HepG2 (cell line): Measurements from ENCODE around the gene KLHL12. TPM values are rescaled to one million over a fixed set of nuclear protein-coding genes. Genes with fewer than 3 reads are reported as not detected.
A peak's percentile ranks its signal among the peaks of the same experiment; 100 is the strongest.

Source experiments
- BORCS8-MEF2B ChIP-seq: sonication (generic); formaldehyde crosslinking; IDR thresholded peaks from 2 replicates; pipeline ENCODE4 v1.8.0; 2022; ENCODE audit warnings: mild to moderate bottlenecking, missing genetic modification reagents
- GTF2F1 ChIP-seq: fragments of 150-350 bp; IDR thresholded peaks from 2 replicates; pipeline ENCODE4 v1.6.1; 2014; ENCODE audit warnings: low read length
- HDAC1 ChIP-seq: sonication (generic); formaldehyde crosslinking; IDR thresholded peaks from 2 replicates; pipeline ENCODE4 v1.5.1; 2020; ENCODE audit warnings: mild to moderate bottlenecking, missing genetic modification reagents
- NR2F6 ChIP-seq, 2 experiments: IDR thresholded peaks; 2 replicates each; pipeline ENCODE4 v1.6.1; 2016; ENCODE audit warnings: antibody characterized with exemption in 1 of 2, mild to moderate bottlenecking in 1 of 2
- RARA ChIP-seq: IDR thresholded peaks from 2 replicates; pipeline ENCODE4 v1.6.1; 2016; ENCODE audit warnings: missing genetic modification reagents, missing compliant biosample characterization
- ZKSCAN5 ChIP-seq: sonication (generic); formaldehyde crosslinking; IDR thresholded peaks from 2 replicates; pipeline ENCODE4 v1.5.1; 2020; ENCODE audit warnings: mild to moderate bottlenecking, missing genetic modification reagents
- polyA plus RNA-seq, 8 experiments: library from polyadenylated mRNA; depleted of rRNA in 3 of 8; stranded (reverse) in 7 of 8; unstranded in 1 of 8; fragments of >200 nt; fragmentation: Illumina TruSeq in 4 of 8; extraction: Trizol in 4 of 8; gene quantifications; 2 replicates each; pipeline versions ENCODE4 v1.2.1 to v1.2.3, GENCODE V29; 2011 to 2016; ENCODE audit warnings: low read depth in 4 of 8, missing spikeins in 1 of 8, mixed read lengths in 1 of 8; ENCODE audit not compliant: insufficient read depth in 1 of 8
- total RNA-seq, 5 experiments: library from RNA; depleted of rRNA; stranded (reverse); fragments of >200 nt; fragmentation: Illumina TruSeq; extraction: Trizol; gene quantifications; 2 replicates each; pipeline ENCODE4 v1.2.3, GENCODE V29; 2016; ENCODE audit warnings: low read depth in 1 of 5
- TF ChIP-seq, protein P1 (sequence below), 2 experiments: sonication (generic) in 1 of 2; formaldehyde crosslinking in 1 of 2; IDR thresholded peaks; 2 replicates each; pipeline versions ENCODE4 v1.4.0 to v1.6.1; 2018 to 2020; ENCODE audit warnings: missing genetic modification reagents in 2 of 2, borderline replicate concordance in 1 of 2, low read depth in 1 of 2, mild to moderate bottlenecking in 1 of 2, missing biosample characterization in 1 of 2
- TF ChIP-seq, protein P2 (sequence below): sonication (generic); formaldehyde crosslinking; IDR thresholded peaks from 2 replicates; pipeline ENCODE4 v1.8.0; 2022; ENCODE audit warnings: mild to moderate bottlenecking, missing genetic modification reagents, borderline replicate concordance
- TF ChIP-seq, protein P3 (sequence below): sonication (generic); formaldehyde crosslinking; IDR thresholded peaks from 2 replicates; pipeline ENCODE4 v1.4.0; 2020; ENCODE audit warnings: missing genetic modification reagents

KLHL12 gene
- total and polyA plus RNA-seq, 2 of the 13 experiments (the other 11 are each of a cell fraction or from before 2014, with no cell fraction given), result 19.2 to 25.2 TPM

DNA sequence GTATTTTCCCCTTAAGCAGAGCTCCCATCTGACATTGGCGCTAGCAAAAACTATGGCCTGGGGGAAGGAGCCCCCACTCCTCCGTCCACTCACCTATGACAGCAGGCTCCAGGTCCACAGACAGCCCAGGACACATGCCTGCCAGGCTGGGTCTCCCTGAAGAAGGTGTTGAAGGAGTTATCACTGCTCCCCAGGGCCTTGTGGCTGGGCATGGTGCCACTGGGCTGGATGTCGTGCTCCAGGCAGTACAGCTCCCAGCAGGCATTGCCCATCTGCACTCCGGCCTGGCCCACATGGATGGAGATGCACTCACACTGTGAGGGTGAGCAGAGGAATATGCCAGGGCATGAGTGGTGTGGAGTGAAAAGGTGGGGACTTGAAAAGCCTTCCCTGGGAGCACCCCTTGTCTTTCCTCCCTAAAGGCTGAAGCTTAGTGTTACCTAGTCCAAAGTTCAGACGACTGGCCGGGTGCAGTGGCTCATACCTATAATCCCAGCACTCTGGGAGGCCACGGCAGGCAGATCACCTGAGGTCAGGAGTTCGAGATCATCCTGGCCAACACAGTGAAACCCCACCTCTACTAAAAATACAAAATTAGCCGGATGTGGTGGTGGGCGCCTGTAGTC, 68.1 kb downstream of the KLHL12 start (continued):
- TF ChIP-seq, protein P1, sequence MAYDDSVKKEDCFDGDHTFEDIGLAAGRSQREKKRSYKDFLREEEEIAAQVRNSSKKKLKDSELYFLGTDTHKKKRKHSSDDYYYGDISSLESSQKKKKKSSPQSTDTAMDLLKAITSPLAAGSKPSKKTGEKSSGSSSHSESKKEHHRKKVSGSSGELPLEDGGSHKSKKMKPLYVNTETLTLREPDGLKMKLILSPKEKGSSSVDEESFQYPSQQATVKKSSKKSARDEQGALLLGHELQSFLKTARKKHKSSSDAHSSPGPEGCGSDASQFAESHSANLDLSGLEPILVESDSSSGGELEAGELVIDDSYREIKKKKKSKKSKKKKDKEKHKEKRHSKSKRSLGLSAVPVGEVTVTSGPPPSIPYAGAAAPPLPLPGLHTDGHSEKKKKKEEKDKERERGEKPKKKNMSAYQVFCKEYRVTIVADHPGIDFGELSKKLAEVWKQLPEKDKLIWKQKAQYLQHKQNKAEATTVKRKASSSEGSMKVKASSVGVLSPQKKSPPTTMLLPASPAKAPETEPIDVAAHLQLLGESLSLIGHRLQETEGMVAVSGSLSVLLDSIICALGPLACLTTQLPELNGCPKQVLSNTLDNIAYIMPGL (CRISPR knock-in tag; IDR thresholded peaks at IDR 0.05; ENCODE audit: borderline replicate concordance in 1 of 2, low read depth in 1 of 2), result no peak
- TF ChIP-seq, protein P2, sequence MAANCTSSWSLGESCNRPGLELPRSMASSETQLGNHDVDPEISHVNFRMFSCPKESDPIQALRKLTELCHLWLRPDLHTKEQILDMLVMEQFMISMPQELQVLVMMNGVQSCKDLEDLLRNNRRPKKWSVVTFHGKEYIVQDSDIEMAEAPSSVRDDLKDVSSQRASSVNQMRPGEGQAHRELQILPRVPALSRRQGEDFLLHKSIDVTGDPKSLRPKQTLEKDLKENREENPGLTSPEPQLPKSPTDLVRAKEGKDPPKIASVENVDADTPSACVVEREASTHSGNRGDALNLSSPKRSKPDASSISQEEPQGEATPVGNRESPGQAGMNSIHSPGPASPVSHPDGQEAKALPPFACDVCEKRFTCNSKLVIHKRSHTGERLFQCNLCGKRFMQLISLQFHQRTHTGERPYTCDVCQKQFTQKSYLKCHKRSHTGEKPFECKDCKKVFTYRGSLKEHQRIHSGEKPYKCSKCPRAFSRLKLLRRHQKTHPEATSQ (CRISPR knock-in tag), result no peak
- TF ChIP-seq HDAC1 (CRISPR knock-in tag) (no peak), RARA (CRISPR knock-in tag) (peak; percentile 49; the same call in 1 of the 2 replicates), ZKSCAN5 (CRISPR knock-in tag) (no peak), BORCS8-MEF2B (CRISPR knock-in tag) (no peak), NR2F6 (IDR thresholded peaks at IDR 0.05) (no peak), NR2F6 (CRISPR knock-in tag; IDR thresholded peaks at IDR 0.05) (0 out of 2 replicates have a peak, but pooled peaks have one; percentile 12), GTF2F1 (no peak)
- TF ChIP-seq, protein P3, sequence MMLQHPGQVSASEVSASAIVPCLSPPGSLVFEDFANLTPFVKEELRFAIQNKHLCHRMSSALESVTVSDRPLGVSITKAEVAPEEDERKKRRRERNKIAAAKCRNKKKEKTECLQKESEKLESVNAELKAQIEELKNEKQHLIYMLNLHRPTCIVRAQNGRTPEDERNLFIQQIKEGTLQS (CRISPR knock-in tag), result no peak
